HepG2 (cell line): ENCODE data around the gene PACS1. TPM values are rescaled to one million over a fixed set of nuclear protein-coding genes. Genes with fewer than 3 reads are reported as not detected.

Experiments
- ATAC-seq: fragments of 200-7000 bp; cut with Tn5 transposase; 3 replicates; pipeline ENCODE4 v1.9.1; 2020; ENCODE audit warnings: mild to moderate bottlenecking, moderate library complexity
- BruUV-seq: library from RNA; stranded (reverse); fragments of 400-500 nt; replicated peaks from 2 replicates; lab custom pipeline; 2021; lab: Mats Ljungman, UMichigan
- CTCF ChIA-PET: fragments of 300-600 bp; formaldehyde crosslinking; extraction: SDS; loops from one replicate; lab custom pipeline; 2021; ENCODE audit warnings: low total read pairs, inconsistent platforms, low intra/inter-chr PET ratio; lab: Yijun Ruan, JAX
- POLR2A ChIA-PET: fragments of 350-600 bp; sonication (Branson Sonifier 250); formaldehyde crosslinking; loops from one replicate; lab custom pipeline; 2020; ENCODE audit warnings: antibody characterized with exemption, inconsistent platforms; lab: Yijun Ruan, JAX
- DNase-seq: peaks from one replicate; pipeline ENCODE4 v3.0.0-alpha.2; 2015; ENCODE audit warnings: low spot score
- FAIRE-seq: peaks from 3 replicates; lab custom pipeline; 2011; peaks lifted over from hg19 to GRCh38; lab: Jason Lieb, UNC
- H2AFZ ChIP-seq: one replicate; pipeline ENCODE4 v1.6.1; 2011; ENCODE audit warnings: low read length, inconsistent platforms
- H3K27ac ChIP-seq: fragments of 300-600 bp; 3 replicates; pipeline ENCODE4 v1.8.0; 2011; ENCODE audit warnings: mixed run types, mild to moderate bottlenecking, mixed read lengths, low read length, inconsistent platforms; ENCODE audit not compliant: insufficient read depth; ENCODE audit errors: extremely low read length
- H3K27me3 ChIP-seq, 2 experiments: fragments of 200-600 bp in 1 of 2; 2 replicates in 1 of 2; 3 replicates in 1 of 2; pipeline versions ENCODE4 v1.6.0 to v1.8.0; 2011; ENCODE audit warnings: low read length in 2 of 2, mild to moderate bottlenecking in 2 of 2, moderate library complexity in 2 of 2, inconsistent platforms in 1 of 2; ENCODE audit not compliant: insufficient read depth in 2 of 2, control insufficient read depth in 1 of 2
- H3K36me3 ChIP-seq, 2 experiments: fragments of 200-600 bp in 1 of 2; replicated peaks in 1 of 2; 2 replicates in 1 of 2; 3 replicates in 1 of 2; pipeline versions ENCODE4 v1.5.1 to v1.8.0; 2011; ENCODE audit warnings: low read length in 2 of 2, inconsistent platforms in 1 of 2; ENCODE audit not compliant: insufficient read depth in 2 of 2, control insufficient read depth in 1 of 2
- H3K4me1 ChIP-seq: 2 replicates; pipeline ENCODE4 v1.5.1; 2012; ENCODE audit warnings: low read length, inconsistent platforms; ENCODE audit not compliant: insufficient read depth
- H3K4me2 ChIP-seq: 2 replicates; pipeline ENCODE4 v1.6.0; 2011; ENCODE audit warnings: low read depth, low read length, inconsistent platforms
- H3K4me3 ChIP-seq, 3 experiments: fragments of 200-600 bp in 1 of 3; sonication (generic), shearing (Covaris generic) in 1 of 3; replicated peaks in 1 of 3; 2 replicates each; pipeline ENCODE4 v1.5.1; 2011 to 2016; ENCODE audit warnings: low read length in 3 of 3, inconsistent platforms in 2 of 3, low read depth in 2 of 3, mild to moderate bottlenecking in 2 of 3, control low read depth in 1 of 3, mixed read lengths in 1 of 3; ENCODE audit not compliant: insufficient read depth in 1 of 3
- H3K79me2 ChIP-seq: one replicate; pipeline ENCODE4 v1.6.1; 2011; ENCODE audit warnings: low read length, inconsistent platforms; ENCODE audit not compliant: insufficient read depth
- H3K9ac ChIP-seq: 2 replicates; pipeline ENCODE4 v1.6.0; 2011; ENCODE audit warnings: mild to moderate bottlenecking, low read depth, low read length, inconsistent platforms; ENCODE audit not compliant: insufficient read depth
- H3K9me3 ChIP-seq: 2 replicates; pipeline ENCODE4 v1.5.1; 2012; ENCODE audit warnings: mild to moderate bottlenecking, low read length
- H4K20me1 ChIP-seq: 2 replicates; pipeline ENCODE4 v1.6.0; 2011; ENCODE audit warnings: inconsistent platforms, mild to moderate bottlenecking, low read length, moderate library complexity; ENCODE audit not compliant: insufficient read depth
- MATR3 ChIP-seq: sonication (generic); formaldehyde crosslinking; IDR thresholded peaks from 2 replicates; pipeline ENCODE4 v1.4.0; 2020; ENCODE audit warnings: missing genetic modification reagents
- RBM39 ChIP-seq: fragments of 200-400 bp; formaldehyde crosslinking; IDR thresholded peaks from one replicate; pipeline ENCODE4 v1.6.1; 2018; ENCODE audit warnings: antibody characterized with exemption, mild to moderate bottlenecking, low read depth, low read length; ENCODE audit not compliant: poor library complexity, severe bottlenecking
- RFXAP ChIP-seq: sonication (generic); formaldehyde crosslinking; IDR thresholded peaks from 2 replicates; pipeline ENCODE4 v1.4.0; 2020; ENCODE audit warnings: missing genetic modification reagents, borderline replicate concordance
- STAG1 ChIP-seq: sonication (generic); formaldehyde crosslinking; IDR thresholded peaks from 2 replicates; pipeline ENCODE4 v1.4.0; 2020; ENCODE audit warnings: missing genetic modification reagents
- ZNF33A ChIP-seq: sonication (generic); formaldehyde crosslinking; IDR thresholded peaks from 2 replicates; pipeline ENCODE4 v1.5.1; 2020; ENCODE audit warnings: missing genetic modification reagents, mild to moderate bottlenecking, moderate library complexity, borderline replicate concordance
- ZSCAN25 ChIP-seq: sonication (generic); formaldehyde crosslinking; IDR thresholded peaks from 2 replicates; pipeline ENCODE4 v1.8.0; 2022; ENCODE audit warnings: mild to moderate bottlenecking, missing genetic modification reagents
- WGBS: methylation state at CpG from one replicate; pipeline ENCODE4 v1.1.6; 2017; ENCODE audit warnings: low lambda C conversion rate; 5-methylcytosine and 5-hydroxymethylcytosine counted together
- in situ Hi-C: cut with HindIII; loops from 2 replicates; pipeline ENCODE4 v1.10.0; 2017; ENCODE audit warnings: low pct_unique_long_range_greater_than_20kb; ENCODE audit not compliant: extremely low pct_ligation_motif_present
- intact Hi-C: fragments of 100-400 bp; cut with micrococcal nuclease; formaldehyde crosslinking; loops from one replicate; pipeline ENCODE4 v1.10.0; 2022; ENCODE audit not compliant: unreplicated experiment
- polyA plus RNA-seq, 8 experiments: library from polyadenylated mRNA; depleted of rRNA in 3 of 8; stranded (reverse) in 7 of 8; unstranded in 1 of 8; fragments of >200 nt; fragmentation: Illumina TruSeq in 4 of 8; extraction: Trizol in 4 of 8; gene quantifications; 2 replicates each; pipeline versions ENCODE4 v1.2.1 to v1.2.3, GENCODE V29; 2011 to 2016; ENCODE audit warnings: low read depth in 4 of 8, missing spikeins in 1 of 8, mixed read lengths in 1 of 8; ENCODE audit not compliant: insufficient read depth in 1 of 8
- total RNA-seq, 5 experiments: library from RNA; depleted of rRNA; stranded (reverse); fragments of >200 nt; fragmentation: Illumina TruSeq; extraction: Trizol; gene quantifications; 2 replicates each; pipeline ENCODE4 v1.2.3, GENCODE V29; 2016; ENCODE audit warnings: low read depth in 1 of 5
- TF ChIP-seq, protein P1 (sequence below): IDR thresholded peaks from 2 replicates; pipeline ENCODE4 v1.6.1; 2016; ENCODE audit warnings: missing compliant biosample characterization, missing genetic modification reagents, borderline replicate concordance
- TF ChIP-seq, protein P2 (sequence below): IDR thresholded peaks from 2 replicates; pipeline ENCODE4 v1.6.1; 2016; ENCODE audit warnings: mild to moderate bottlenecking, missing biosample characterization, missing genetic modification reagents
- TF ChIP-seq, protein P3 (sequence below): sonication (generic); formaldehyde crosslinking; conservative IDR thresholded peaks from 2 replicates; pipeline ENCODE4 v1.5.0; 2020; ENCODE audit warnings: missing genetic modification reagents

PACS1 gene
- total and polyA plus RNA-seq, 2 of the 13 experiments (the other 11 are each of a cell fraction or from before 2014, with no cell fraction given) = 7.6 to 8.6 TPM

DNA sequence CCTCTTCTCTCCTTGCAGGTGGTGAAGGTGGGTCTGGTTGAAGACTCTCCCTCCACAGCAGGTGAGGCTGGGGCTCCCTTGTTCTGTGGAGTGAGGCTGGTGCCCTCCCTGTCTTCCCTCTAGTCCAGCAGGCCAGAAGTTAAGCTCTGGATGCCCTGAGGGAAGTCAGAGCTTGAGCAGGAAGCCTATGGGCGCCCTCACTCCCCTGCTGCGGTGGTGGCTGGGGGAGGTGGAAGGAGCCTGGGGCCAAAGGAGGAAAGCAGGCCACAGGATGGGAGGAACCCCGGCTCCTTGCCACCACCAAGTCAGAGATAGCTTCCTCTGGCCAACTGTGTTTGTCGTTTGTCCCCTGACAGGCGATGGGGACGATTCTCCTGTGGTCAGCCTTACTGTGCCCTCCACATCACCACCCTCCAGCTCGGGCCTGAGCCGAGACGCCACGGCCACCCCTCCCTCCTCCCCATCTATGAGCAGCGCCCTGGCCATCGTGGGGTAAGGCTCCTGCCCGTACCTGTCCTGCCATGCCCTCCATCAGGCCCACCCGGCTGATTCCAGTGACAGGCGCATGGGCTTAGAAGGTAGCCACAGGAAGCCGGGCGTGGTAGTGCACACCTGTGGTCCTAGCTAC lies 168.8 kb downstream of the PACS1 start:
- TF ChIP-seq, protein P1, sequence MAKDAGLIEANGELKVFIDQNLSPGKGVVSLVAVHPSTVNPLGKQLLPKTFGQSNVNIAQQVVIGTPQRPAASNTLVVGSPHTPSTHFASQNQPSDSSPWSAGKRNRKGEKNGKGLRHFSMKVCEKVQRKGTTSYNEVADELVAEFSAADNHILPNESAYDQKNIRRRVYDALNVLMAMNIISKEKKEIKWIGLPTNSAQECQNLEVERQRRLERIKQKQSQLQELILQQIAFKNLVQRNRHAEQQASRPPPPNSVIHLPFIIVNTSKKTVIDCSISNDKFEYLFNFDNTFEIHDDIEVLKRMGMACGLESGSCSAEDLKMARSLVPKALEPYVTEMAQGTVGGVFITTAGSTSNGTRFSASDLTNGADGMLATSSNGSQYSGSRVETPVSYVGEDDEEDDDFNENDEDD = no peak
- TF ChIP-seq, protein P2, sequence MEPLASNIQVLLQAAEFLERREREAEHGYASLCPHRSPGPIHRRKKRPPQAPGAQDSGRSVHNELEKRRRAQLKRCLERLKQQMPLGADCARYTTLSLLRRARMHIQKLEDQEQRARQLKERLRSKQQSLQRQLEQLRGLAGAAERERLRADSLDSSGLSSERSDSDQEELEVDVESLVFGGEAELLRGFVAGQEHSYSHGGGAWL (CRISPR knock-in tag) = no peak
- no peak for TF ChIP-seq ZNF33A (CRISPR knock-in tag)
- no peak for TF ChIP-seq STAG1 (CRISPR knock-in tag)
- TF ChIP-seq ZSCAN25 = no peak
- TF ChIP-seq, protein P3, sequence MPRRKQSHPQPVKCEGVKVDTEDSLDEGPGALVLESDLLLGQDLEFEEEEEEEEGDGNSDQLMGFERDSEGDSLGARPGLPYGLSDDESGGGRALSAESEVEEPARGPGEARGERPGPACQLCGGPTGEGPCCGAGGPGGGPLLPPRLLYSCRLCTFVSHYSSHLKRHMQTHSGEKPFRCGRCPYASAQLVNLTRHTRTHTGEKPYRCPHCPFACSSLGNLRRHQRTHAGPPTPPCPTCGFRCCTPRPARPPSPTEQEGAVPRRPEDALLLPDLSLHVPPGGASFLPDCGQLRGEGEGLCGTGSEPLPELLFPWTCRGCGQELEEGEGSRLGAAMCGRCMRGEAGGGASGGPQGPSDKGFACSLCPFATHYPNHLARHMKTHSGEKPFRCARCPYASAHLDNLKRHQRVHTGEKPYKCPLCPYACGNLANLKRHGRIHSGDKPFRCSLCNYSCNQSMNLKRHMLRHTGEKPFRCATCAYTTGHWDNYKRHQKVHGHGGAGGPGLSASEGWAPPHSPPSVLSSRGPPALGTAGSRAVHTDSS (CRISPR knock-in tag) = no peak
- TF ChIP-seq RBM39 = no peak
- no peak for TF ChIP-seq MATR3 (CRISPR knock-in tag)
- TF ChIP-seq RFXAP (CRISPR knock-in tag) = no peak
- H3K27ac ChIP-seq = no peak overlapping the region
- H3K36me3 ChIP-seq = peaks cover 4 to 12% of the 10 kb centered on the region in 2 experiments; a peak in 3 of 5 replicates
- H3K27me3 ChIP-seq = no peaks in the 10 kb centered on the region
- no peaks in the 10 kb centered on the region for H3K4me1 ChIP-seq
- in situ Hi-C loops = no loop called here
- no peak overlapping the region for H3K4me2 ChIP-seq
- H3K9ac ChIP-seq = no peak overlapping the region
- CTCF ChIA-PET = no interaction called here
- H3K4me3 ChIP-seq = no peak overlapping the region
- FAIRE-seq (no peak), ATAC-seq (no peak), DNase-seq (no peak)
- WGBS = 97% methylated on average over 9 of the region's 17 CpGs
- H4K20me1 ChIP-seq = no peaks in the 10 kb centered on the region
- no peaks in the 10 kb centered on the region for H3K79me2 ChIP-seq
- H3K9me3 ChIP-seq = no peaks in the 10 kb centered on the region
- no TSS peak for BruUV-seq
- H2AFZ ChIP-seq = no peak overlapping the region
- intact Hi-C loops = no loop called here
- POLR2A ChIA-PET = no interaction called here
